Loucy (cell line): ENCODE results near the gene SHBG.

Source experiments
- H2AFZ ChIP-seq: fragments of 200-600 bp; sonication (generic); 2 replicates; pipeline ENCODE4 v1.6.0; 2016; ENCODE audit warnings: antibody characterized with exemption, mild to moderate bottlenecking, low read length, moderate library complexity
- H3F3A ChIP-seq: fragments of 200-600 bp; 2 replicates; pipeline ENCODE4 v1.6.0; 2016; ENCODE audit warnings: antibody characterized with exemption, low read depth, mild to moderate bottlenecking
- H3K27me3 ChIP-seq: fragments of 200-600 bp; sonication (generic); 2 replicates; pipeline ENCODE4 v1.6.1; 2014; ENCODE audit warnings: low read length, mild to moderate bottlenecking; ENCODE audit not compliant: insufficient read depth, poor library complexity, severe bottlenecking
- H3K36me3 ChIP-seq: fragments of 200-600 bp; sonication (generic); 2 replicates; pipeline ENCODE4 v1.6.1; 2016; ENCODE audit warnings: low read length; ENCODE audit not compliant: insufficient read depth
- H3K4me1 ChIP-seq: fragments of 200-600 bp; sonication (generic); 2 replicates; pipeline ENCODE4 v1.5.1; 2014; ENCODE audit warnings: low read length, mild to moderate bottlenecking; ENCODE audit not compliant: insufficient read depth, poor library complexity, severe bottlenecking
- H3K4me2 ChIP-seq: fragments of 200-600 bp; sonication (generic); 2 replicates; pipeline ENCODE4 v1.6.0; 2014; ENCODE audit warnings: antibody characterized with exemption, low read length, low read depth, mild to moderate bottlenecking; ENCODE audit not compliant: poor library complexity, severe bottlenecking
- H3K4me3 ChIP-seq: fragments of 200-600 bp; sonication (generic); 2 replicates; pipeline ENCODE4 v1.5.1; 2014; ENCODE audit warnings: low read length, mild to moderate bottlenecking, mixed read lengths; ENCODE audit not compliant: poor library complexity, severe bottlenecking
- H3K79me2 ChIP-seq: fragments of 200-600 bp; sonication (generic); 2 replicates; pipeline ENCODE4 v1.6.1; 2014; ENCODE audit warnings: low read length; ENCODE audit not compliant: insufficient read depth
- H3K9ac ChIP-seq: fragments of 200-600 bp; sonication (generic); 2 replicates; pipeline ENCODE4 v1.6.0; 2014; ENCODE audit warnings: mild to moderate bottlenecking, low read depth, low read length, moderate library complexity; ENCODE audit not compliant: poor library complexity, severe bottlenecking
- H3K9me2 ChIP-seq: fragments of 200-600 bp; sonication (generic); replicated peaks from 2 replicates; pipeline ENCODE4 v1.6.1; 2016; ENCODE audit warnings: low read depth, low read length, mixed read lengths
- H3K9me3 ChIP-seq: fragments of 200-600 bp; sonication (generic); 2 replicates; pipeline ENCODE4 v1.6.1; 2014; ENCODE audit warnings: mild to moderate bottlenecking, antibody characterized with exemption, low read length, low read depth; ENCODE audit not compliant: insufficient read depth
- H4K20me1 ChIP-seq: fragments of 200-600 bp; sonication (generic); 2 replicates; pipeline ENCODE4 v1.6.0; 2014; ENCODE audit warnings: antibody characterized with exemption, low read length, mild to moderate bottlenecking; ENCODE audit not compliant: insufficient read depth, poor library complexity, severe bottlenecking
- EZH2phosphoT487 ChIP-seq: fragments of 200-600 bp; IDR thresholded peaks from 2 replicates; pipeline ENCODE4 v1.6.1; 2018; ENCODE audit warnings: antibody characterized with exemption, mild to moderate bottlenecking, moderate library complexity, borderline replicate concordance
- TF ChIP-seq, protein P1 (sequence below): fragments of 200-600 bp; sonication (generic); conservative IDR thresholded peaks from 2 replicates; pipeline ENCODE4 v1.5.1; 2014; ENCODE audit warnings: mild to moderate bottlenecking, antibody characterized with exemption, low read length

Gene SHBG, protein sequence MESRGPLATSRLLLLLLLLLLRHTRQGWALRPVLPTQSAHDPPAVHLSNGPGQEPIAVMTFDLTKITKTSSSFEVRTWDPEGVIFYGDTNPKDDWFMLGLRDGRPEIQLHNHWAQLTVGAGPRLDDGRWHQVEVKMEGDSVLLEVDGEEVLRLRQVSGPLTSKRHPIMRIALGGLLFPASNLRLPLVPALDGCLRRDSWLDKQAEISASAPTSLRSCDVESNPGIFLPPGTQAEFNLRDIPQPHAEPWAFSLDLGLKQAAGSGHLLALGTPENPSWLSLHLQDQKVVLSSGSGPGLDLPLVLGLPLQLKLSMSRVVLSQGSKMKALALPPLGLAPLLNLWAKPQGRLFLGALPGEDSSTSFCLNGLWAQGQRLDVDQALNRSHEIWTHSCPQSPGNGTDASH

DNA sequence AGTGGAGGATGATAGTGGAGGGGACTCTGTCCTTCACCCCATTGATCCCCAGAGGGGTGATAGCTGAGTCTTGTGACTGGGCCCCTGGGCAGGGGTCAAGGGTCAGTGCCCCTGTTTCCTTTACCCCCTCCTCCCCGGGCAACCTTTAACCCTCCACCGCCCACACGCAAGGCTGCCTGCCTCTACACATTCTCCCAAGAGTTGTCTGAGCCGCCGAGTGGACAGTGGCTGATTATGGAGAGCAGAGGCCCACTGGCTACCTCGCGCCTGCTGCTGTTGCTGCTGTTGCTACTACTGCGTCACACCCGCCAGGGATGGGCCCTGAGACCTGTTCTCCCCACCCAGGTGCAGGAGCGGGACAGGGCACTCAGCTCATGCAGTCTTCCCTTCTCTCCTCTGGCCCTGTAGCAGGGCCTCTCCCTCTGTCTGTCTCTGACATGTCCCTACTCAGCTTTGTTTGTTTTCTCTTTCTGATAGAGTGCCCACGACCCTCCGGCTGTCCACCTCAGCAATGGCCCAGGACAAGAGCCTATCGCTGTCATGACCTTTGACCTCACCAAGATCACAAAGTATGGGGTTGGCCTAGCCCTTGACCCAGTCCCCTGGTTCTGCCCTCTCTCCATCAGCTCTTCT, at the start of gene SHBG:
Gene SHBG, plus strand, starts transcription at position 197 of the 633 bp plus-strand sequence. Its CDS starts 38 bp downstream, at position 235.
- Histone ChIP-seq H3K79me2 (peaks cover 7% of the 10 kb centered on the region; the same call in 1 of the 2 replicates), H3K27me3 (no peaks in the 10 kb centered on the region), H3K4me1 (peaks cover 7% of the 10 kb centered on the region), H3F3A (no peaks in the 10 kb centered on the region), H2AFZ (no peak within 1 kb of the TSS), H3K4me3 (no peak within 1 kb of the TSS), H3K9me3 (no peaks in the 10 kb centered on the region), H3K36me3 (no peaks in the 10 kb centered on the region), H3K9ac (no peak within 1 kb of the TSS), H3K9me2 (no peaks in the 10 kb centered on the region), H3K4me2 (no peak within 1 kb of the TSS), H4K20me1 (no peaks in the 10 kb centered on the region)
- TF ChIP-seq EZH2phosphoT487, result no peak
- TF ChIP-seq, protein P1, sequence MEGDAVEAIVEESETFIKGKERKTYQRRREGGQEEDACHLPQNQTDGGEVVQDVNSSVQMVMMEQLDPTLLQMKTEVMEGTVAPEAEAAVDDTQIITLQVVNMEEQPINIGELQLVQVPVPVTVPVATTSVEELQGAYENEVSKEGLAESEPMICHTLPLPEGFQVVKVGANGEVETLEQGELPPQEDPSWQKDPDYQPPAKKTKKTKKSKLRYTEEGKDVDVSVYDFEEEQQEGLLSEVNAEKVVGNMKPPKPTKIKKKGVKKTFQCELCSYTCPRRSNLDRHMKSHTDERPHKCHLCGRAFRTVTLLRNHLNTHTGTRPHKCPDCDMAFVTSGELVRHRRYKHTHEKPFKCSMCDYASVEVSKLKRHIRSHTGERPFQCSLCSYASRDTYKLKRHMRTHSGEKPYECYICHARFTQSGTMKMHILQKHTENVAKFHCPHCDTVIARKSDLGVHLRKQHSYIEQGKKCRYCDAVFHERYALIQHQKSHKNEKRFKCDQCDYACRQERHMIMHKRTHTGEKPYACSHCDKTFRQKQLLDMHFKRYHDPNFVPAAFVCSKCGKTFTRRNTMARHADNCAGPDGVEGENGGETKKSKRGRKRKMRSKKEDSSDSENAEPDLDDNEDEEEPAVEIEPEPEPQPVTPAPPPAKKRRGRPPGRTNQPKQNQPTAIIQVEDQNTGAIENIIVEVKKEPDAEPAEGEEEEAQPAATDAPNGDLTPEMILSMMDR, result no peak

DNA sequence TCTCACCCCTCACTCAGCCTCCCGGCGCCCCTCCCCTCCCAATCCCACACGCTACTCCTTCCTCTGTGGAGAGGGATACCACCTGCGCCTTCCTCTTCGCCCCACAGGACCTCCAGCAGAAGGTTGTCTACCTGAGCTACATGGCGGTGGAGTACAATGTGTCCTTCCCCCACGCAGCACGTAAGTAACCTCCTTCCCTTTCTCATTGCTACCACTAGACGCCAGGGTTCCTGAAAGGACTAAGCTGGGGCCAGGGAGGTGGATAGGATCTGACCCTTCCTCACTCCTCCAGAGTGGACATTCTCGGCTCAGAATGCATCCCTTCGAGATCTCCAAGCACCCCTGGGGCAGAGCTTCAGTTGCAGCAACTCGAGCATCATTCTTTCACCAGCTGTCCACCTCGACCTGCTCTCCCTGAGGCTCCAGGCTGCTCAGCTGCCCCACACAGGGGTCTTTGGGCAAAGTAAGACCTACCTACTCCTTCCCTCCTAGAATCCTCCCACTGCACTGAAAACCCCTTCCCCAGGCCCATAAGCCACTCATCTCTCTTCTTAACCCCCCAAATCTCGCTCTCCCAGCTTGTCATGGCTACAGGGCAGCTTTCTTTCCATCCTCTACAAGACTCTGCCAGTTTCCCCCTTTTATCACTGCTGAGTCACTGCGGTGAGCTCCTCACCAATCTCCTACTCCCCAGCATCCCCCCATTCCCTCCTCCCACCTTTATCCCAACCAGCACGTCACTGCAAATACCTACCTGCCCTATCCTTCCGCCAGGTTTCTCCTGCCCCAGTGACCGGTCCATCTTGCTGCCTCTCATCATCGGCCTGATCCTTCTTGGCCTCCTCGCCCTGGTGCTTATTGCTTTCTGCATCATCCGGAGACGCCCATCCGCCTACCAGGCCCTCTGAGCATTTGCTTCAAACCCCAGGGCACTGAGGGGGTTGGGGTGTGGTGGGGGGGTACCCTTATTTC, 49.0 kb upstream of the SHBG start:
- no peaks in the 10 kb centered on the region for H3K27me3 ChIP-seq
- H3K4me2 ChIP-seq, result no peak overlapping the region
- H3K36me3 ChIP-seq, result peaks cover 51% of the 10 kb centered on the region
- peaks cover 38% of the 10 kb centered on the region for H3K4me1 ChIP-seq
- H3F3A ChIP-seq, result peaks cover 27% of the 10 kb centered on the region
- no peak overlapping the region for H3K9ac ChIP-seq
- no peak overlapping the region for H2AFZ ChIP-seq
- peaks cover 72% of the 10 kb centered on the region for H3K79me2 ChIP-seq
- H3K9me3 ChIP-seq, result no peaks in the 10 kb centered on the region
- H4K20me1 ChIP-seq, result peaks cover 36% of the 10 kb centered on the region
- no peaks in the 10 kb centered on the region for H3K9me2 ChIP-seq
- no peak overlapping the region for H3K4me3 ChIP-seq
- TF ChIP-seq, protein P1, result no peak
- TF ChIP-seq EZH2phosphoT487, result no peak
